ENCODE data around the gene DLGAP1. TPM values are rescaled to one million over a fixed set of nuclear protein-coding genes. Genes with fewer than 3 reads are reported as not detected.

DLGAP1 gene
- total RNA-seq, 1 donor from 2014 or later: 11.5 TPM

DNA sequence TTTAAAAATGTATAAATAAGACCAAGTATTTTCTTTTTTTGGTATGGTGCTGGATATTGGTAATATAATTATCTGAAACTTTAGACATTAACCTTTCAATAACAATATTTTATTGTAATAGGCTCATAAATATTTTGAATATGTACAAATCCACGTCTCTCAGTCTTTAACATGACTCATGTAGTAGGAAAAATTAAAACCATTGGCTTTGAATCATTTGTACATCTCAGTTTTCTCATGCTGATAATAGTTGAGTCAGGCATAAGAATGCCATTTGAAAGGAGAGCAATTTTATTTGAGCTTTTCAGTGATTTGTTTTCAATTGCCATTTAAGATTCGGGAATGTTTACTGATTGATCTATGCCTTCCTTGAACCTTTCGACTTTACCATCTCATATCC is 640.3 kb downstream of the DLGAP1 start:
- Mint-ChIP-seq H3K9me3 (no peaks in the 10 kb centered on the region), H3K4me3 (no peak overlapping the region), H3K4me1 (peaks cover 14% of the 10 kb centered on the region), H3K36me3 (ENCODE audit: low read depth) (peaks cover 3% of the 10 kb centered on the region), H3K27me3 (ENCODE audit: low read depth) (no peaks in the 10 kb centered on the region), H3K27ac (ENCODE audit: unreplicated experiment) (no peak overlapping the region)
- DNase-seq (ENCODE audit: low read depth, low spot score): no peak
- TF ChIP-seq, protein P1, sequence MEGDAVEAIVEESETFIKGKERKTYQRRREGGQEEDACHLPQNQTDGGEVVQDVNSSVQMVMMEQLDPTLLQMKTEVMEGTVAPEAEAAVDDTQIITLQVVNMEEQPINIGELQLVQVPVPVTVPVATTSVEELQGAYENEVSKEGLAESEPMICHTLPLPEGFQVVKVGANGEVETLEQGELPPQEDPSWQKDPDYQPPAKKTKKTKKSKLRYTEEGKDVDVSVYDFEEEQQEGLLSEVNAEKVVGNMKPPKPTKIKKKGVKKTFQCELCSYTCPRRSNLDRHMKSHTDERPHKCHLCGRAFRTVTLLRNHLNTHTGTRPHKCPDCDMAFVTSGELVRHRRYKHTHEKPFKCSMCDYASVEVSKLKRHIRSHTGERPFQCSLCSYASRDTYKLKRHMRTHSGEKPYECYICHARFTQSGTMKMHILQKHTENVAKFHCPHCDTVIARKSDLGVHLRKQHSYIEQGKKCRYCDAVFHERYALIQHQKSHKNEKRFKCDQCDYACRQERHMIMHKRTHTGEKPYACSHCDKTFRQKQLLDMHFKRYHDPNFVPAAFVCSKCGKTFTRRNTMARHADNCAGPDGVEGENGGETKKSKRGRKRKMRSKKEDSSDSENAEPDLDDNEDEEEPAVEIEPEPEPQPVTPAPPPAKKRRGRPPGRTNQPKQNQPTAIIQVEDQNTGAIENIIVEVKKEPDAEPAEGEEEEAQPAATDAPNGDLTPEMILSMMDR (conservative IDR thresholded peaks at IDR 0.05): no peak

- Mint-ChIP-seq H3K27ac (ENCODE audit: unreplicated experiment) (no peak overlapping the region), H3K36me3 (ENCODE audit: low read depth) (peaks cover 3% of the 10 kb centered on the region), H3K9me3 (no peaks in the 10 kb centered on the region), H3K27me3 (ENCODE audit: low read depth) (no peaks in the 10 kb centered on the region), H3K4me3 (no peak overlapping the region), H3K4me1 (no peaks in the 10 kb centered on the region)
- DNase-seq (ENCODE audit: low read depth, low spot score): no peak
- TF ChIP-seq, protein P1 (conservative IDR thresholded peaks at IDR 0.05): no peak
These were observed 644.8 kb downstream of the DLGAP1 start for GRCh38 chr18:3810296-3810695.

DNA sequence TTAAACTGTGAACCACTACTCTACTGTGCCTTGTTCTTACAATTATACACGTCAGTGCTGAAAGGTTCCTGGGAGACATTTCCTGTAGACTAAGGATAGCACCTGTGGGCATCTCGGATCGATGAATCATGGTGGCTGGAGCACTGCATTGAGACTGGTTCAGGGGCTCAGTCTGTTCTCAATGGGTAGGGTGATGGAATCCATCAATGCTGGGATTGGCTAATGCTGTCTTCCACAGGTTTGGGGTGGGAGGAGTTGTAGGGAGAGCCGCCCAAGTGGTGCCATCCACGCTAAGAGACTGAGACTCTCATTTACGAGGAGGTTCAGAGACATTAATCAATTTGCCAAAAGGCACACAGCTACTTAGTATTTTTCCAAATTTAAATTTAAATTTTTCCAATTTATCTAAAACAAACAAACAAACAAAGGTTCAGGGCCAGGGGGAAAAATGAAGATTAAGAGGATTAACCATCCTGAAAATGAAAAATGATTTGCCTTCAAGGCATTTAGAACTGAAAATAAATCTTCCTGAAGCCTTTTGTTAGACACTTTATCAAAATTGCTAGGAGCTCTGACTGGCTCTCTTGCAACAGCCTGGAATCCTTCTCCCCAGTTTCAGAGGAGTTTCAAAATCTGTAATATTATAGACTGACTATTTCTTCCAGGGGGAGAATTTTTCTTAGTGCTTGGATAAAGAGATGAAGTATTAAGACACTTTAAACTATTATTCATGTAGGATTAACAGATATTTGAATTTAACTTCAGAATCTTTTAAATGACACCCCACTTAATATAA is 645.9 kb downstream of the DLGAP1 start:
- Mint-ChIP-seq H3K4me1 (no peaks in the 10 kb centered on the region), H3K27ac (ENCODE audit: unreplicated experiment) (no peak overlapping the region), H3K4me3 (no peak overlapping the region), H3K9me3 (no peaks in the 10 kb centered on the region), H3K27me3 (ENCODE audit: low read depth) (no peaks in the 10 kb centered on the region), H3K36me3 (ENCODE audit: low read depth) (peaks cover 3% of the 10 kb centered on the region)
- DNase-seq (ENCODE audit: low read depth, low spot score): no peak
- TF ChIP-seq, protein P1 (conservative IDR thresholded peaks at IDR 0.05): no peak

DNA sequence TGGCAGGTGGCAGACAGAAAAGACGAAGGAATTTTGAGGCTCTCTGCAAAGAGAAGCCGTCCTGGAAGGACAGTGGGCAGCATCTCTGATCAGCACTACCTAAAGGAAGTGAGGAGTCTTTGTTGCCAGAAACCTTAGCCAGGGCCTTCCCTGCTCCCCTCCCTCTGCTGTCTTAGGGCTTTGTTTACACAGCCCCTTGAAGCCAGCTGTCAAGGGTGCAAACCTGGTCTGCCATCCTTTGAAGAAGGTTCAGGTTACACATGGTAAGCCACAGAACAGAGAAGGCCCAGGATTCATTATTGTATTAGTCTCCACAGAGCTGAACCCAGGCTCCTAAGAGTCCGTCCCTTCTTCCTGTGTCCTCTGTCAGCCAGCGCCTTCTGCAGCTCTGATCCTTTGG is 648.5 kb downstream of the DLGAP1 start:
- H3K4me1 Mint-ChIP-seq: no peaks in the 10 kb centered on the region
- H3K9me3 Mint-ChIP-seq: no peaks in the 10 kb centered on the region
- H3K4me3 Mint-ChIP-seq: no peak overlapping the region
- peaks cover 3% of the 10 kb centered on the region for H3K36me3 Mint-ChIP-seq (ENCODE audit: low read depth)
- TF ChIP-seq, protein P1 (conservative IDR thresholded peaks at IDR 0.05): no peak
- no peaks in the 10 kb centered on the region for H3K27me3 Mint-ChIP-seq (ENCODE audit: low read depth)
- H3K27ac Mint-ChIP-seq (ENCODE audit: unreplicated experiment): no peak overlapping the region
- no peak for DNase-seq (ENCODE audit: low read depth, low spot score)

DNA sequence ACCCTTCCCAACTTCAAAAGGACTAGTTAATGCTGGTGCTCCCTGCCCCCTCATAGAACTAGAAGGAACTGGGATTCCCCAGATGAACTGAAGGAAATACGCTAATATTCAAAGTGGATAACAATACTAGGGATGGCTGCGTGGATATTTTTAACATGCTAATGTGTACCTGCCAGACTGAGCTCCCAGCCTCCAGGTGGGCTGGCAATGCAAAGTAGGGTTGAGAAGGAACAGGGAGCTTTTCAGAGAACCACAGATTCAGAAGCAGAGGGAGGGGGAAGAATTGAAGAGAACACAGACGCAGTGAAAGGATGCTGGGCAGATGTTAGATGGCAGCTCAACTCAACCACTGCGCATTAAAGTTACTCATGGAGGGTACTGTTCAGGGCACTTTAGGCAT is 650.8 kb downstream of the DLGAP1 start:
- H3K27me3 Mint-ChIP-seq (ENCODE audit: low read depth): no peaks in the 10 kb centered on the region
- DNase-seq (ENCODE audit: low read depth, low spot score): no peak
- TF ChIP-seq, protein P1 (conservative IDR thresholded peaks at IDR 0.05): no peak
- H3K4me3 Mint-ChIP-seq: no peak overlapping the region
- no peak overlapping the region for H3K27ac Mint-ChIP-seq (ENCODE audit: unreplicated experiment)
- peaks cover 3% of the 10 kb centered on the region for H3K36me3 Mint-ChIP-seq (ENCODE audit: low read depth)
- peaks cover 3% of the 10 kb centered on the region for H3K4me1 Mint-ChIP-seq
- H3K9me3 Mint-ChIP-seq: no peaks in the 10 kb centered on the region
